SK-N-SH treated with all-trans-retinoic acid at 6 μM for 48 hours (cell line): ENCODE data around the gene MLX.

ENCODE experiments used
- ESRRG ChIP-seq: fragments of 250-450 bp; sonication (Bioruptor Pico); IDR thresholded peaks from 2 replicates; pipeline ENCODE4 v1.6.1; 2021; ENCODE audit warnings: mild to moderate bottlenecking
- GLIS3 ChIP-seq: fragments of 250-450 bp; sonication (Bioruptor Pico); IDR thresholded peaks from 2 replicates; pipeline ENCODE4 v1.5.0; 2020; ENCODE audit warnings: mild to moderate bottlenecking, moderate library complexity
- TF ChIP-seq, protein P1 (sequence below): fragments of 250-450 bp; sonication (Bioruptor Pico); IDR thresholded peaks from 2 replicates; pipeline ENCODE4 v1.5.1; 2020; ENCODE audit warnings: low read depth, mild to moderate bottlenecking, moderate library complexity

GRCh38 chr17:42581744-42582270 is 14.9 kb downstream of the MLX start:
- TF ChIP-seq GLIS3 (CRISPR knock-in tag) (no peak), ESRRG (CRISPR knock-in tag) (no peak)
- TF ChIP-seq, protein P1, sequence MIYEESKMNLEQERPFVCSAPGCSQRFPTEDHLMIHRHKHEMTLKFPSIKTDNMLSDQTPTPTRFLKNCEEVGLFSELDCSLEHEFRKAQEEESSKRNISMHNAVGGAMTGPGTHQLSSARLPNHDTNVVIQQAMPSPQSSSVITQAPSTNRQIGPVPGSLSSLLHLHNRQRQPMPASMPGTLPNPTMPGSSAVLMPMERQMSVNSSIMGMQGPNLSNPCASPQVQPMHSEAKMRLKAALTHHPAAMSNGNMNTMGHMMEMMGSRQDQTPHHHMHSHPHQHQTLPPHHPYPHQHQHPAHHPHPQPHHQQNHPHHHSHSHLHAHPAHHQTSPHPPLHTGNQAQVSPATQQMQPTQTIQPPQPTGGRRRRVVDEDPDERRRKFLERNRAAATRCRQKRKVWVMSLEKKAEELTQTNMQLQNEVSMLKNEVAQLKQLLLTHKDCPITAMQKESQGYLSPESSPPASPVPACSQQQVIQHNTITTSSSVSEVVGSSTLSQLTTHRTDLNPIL (CRISPR knock-in tag) = no peak
